GM21367 (cell line): ENCODE measurements around the gene TCF7L1.

ENCODE experiments used
- ATAC-seq: cut with Tn5 transposase; IDR thresholded peaks from one replicate; pipeline ENCODE4 v1.9.1; 2021; ENCODE audit not compliant: unreplicated experiment

The TCF7L1 gene

GRCh38 chr2:85248773-85249509 lies 115.7 kb downstream of the TCF7L1 start:
- no peak for ATAC-seq

DNA sequence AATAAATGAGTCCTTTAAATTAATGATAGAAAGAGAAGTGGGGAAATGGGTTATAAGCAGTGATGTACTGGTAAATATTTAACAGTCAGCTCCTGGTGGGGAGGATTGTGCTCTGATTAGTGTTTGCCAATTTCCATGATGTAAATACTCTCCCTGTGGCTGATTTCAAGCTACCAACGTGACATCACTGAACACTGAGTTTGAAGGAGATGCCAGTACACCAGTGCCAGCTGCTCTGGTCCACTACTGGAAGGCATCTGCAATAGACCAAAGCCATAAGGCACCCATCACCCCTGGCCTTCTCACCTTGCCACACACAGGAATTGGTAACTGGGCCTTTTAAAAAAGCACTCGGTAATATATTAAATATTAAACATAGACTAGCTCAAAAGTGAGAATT lies 116.9 kb downstream of the TCF7L1 start:
- ATAC-seq, result no peak

GRCh38 chr2:85251070-85251616 lies 118.0 kb downstream of the TCF7L1 start:
- no peak for ATAC-seq

DNA sequence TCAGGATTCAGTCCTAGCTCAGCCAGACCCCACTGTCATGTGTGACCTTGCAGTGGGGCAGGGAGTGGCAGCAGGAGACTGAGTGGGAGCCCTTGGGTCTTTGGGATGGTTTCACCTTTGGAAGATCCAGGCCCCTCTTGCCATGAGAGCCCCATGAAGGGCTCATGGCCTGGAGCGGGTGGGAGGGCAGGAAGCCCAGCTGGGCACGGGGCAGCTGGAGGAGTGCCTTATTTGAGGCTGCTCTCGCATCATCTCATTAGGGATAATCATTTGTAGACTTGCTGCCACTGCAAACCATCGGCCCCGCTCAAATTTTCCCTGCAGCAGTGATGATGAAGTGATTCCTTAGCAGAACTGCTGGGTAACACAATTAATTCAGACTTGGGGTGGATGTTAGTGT lies 120.7 kb downstream of the TCF7L1 start:
- ATAC-seq, result no peak

DNA sequence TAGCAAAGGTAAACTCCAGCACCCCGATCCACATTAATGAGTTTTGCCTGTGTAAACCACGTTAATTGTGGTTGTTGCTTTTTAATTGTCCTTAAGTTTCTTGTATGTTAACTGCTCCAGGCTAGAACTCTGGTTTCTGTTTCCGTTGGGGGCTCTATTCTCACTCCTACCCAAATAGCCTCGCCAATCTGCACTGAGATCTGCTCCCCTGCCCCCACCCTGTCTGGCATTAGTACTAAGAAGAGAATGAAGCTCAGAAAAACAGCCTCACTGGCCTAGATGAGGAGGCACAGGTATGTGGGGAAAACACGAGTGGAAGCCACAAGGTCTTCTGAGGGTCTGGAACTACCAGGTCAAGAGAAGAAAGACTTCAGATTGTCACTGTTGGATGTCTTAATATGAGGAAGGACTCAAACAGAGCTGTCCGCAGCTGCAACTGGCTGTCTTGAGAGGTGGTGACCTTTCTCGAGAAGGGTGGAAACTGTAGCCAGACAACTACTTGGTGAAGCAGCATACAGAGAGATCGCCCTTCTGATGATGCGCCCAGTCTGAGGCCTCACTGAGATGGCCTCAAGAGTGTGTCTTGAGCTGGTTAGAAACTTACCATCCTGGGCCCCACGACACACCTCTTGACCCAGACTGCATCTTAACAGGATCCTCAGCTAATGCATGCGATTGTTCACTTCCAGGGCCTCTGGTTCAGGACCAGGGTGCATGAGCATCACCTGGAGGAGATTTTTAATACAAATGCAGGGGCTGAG lies 121.5 kb downstream of the TCF7L1 start:
- no peak for ATAC-seq

DNA sequence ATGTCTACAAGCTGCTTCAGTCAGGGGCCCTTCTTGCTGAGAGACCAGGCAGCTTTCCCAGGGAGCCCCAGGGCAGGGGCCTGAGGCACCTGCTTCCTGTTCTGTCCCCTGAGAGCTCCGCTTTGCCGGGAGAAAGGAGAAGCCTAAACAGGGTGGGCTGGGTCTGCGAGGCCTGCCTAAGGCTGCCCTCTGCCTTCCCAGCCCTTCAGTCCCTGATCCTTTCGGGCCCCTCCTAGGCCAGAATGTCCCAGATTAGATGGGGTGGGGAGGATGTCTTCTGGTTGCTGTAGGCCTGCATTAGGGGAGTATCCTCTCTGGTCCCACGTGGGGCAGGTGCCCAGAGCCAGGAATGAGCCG lies 122.2 kb downstream of the TCF7L1 start:
- no peak for ATAC-seq

GRCh38 chr2:85255813-85256594 lies 122.8 kb downstream of the TCF7L1 start:
- ATAC-seq, result no peak

- no peak for ATAC-seq
Observed at GRCh38 chr2:85257359-85257969, 124.3 kb downstream of the TCF7L1 start.

GRCh38 chr2:85257970-85258605 lies 124.9 kb downstream of the TCF7L1 start:
- ATAC-seq, result no peak

DNA sequence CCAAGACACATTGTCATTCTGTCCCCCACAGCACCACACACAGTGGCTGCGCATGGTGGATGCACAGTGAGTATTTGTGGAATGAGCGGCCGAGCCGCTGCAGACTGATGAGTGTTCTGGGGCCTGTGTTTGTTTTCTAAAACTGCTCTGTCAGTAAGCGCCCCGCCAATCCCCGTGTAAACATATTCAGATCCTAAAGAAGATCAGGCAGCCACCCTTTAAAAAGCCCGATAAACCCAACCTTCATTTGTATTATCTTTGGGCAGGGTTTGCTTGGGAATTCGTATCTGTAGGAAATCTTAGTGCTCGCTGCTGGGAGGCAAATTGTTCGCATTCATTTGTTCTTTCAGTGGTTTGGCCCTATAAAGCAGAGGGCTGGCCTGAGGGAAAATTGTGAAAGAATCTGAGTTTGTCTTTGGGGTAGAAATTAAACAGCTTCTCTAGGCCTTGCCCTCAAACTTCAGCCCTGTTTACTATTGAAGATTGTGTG lies 126.0 kb downstream of the TCF7L1 start:
- ATAC-seq, result no peak

- no peak for ATAC-seq
Observed at GRCh38 chr2:85259879-85260278, 126.7 kb downstream of the TCF7L1 start.

DNA sequence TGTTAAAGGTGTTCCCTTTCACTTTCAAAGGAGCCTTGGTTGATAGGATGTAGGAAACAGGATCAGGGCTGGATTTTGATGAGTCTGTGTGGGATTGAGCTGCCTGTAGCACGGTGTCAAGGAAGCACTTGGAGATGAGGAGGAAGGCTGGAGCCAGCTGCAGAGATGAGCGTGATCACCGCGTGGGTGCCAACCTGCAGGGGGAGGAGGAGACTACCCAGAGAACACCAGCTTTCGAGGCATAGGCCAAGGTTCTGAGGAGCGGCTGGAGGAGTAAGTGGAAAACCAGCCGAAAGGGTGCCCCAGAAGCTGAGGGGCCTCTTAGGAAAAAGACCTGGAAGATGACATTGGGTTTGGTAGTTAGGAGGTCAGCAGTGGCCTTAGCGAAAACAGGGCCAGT lies 130.4 kb downstream of the TCF7L1 start:
- ATAC-seq, result no peak

DNA sequence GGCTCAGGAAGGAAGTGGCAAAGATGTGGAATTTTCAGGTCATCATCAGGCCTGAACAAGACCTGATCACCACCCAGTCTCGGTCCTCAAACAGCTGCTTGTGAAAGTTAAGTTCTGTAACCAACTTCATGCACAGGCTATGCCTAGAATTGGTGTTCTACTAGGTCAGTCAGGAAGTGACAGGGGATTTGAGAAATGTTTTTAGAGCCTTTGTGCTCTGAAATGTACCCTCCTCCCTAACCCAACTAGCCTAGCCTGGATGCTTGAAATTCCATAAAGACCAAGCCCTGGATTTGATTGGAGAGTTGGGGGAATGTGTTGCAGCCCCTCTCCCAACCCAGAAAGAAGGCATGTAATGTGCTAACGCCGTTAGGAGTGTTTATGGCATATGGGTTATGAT lies 131.3 kb downstream of the TCF7L1 start:
- ATAC-seq, result no peak

DNA sequence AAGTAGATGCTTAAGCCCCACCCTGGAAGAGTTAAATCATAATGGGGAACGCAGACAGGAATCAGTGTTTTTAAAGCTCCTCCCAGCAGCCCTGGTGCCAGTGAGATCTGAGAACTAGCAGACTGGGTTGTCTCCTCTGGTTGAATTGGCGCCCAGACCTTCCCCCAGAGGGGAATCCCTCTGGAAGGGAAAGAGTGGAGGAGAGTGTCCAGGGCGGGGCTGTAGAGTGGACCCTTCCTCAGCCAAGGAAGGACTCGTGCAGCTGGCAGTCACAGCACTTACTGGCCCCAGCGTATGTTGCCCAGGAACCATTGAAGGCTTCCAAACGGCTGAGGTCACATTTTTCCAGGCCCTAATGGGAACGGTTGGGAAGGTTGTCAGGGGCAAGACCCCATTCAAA lies 132.1 kb downstream of the TCF7L1 start:
- ATAC-seq, result no peak

DNA sequence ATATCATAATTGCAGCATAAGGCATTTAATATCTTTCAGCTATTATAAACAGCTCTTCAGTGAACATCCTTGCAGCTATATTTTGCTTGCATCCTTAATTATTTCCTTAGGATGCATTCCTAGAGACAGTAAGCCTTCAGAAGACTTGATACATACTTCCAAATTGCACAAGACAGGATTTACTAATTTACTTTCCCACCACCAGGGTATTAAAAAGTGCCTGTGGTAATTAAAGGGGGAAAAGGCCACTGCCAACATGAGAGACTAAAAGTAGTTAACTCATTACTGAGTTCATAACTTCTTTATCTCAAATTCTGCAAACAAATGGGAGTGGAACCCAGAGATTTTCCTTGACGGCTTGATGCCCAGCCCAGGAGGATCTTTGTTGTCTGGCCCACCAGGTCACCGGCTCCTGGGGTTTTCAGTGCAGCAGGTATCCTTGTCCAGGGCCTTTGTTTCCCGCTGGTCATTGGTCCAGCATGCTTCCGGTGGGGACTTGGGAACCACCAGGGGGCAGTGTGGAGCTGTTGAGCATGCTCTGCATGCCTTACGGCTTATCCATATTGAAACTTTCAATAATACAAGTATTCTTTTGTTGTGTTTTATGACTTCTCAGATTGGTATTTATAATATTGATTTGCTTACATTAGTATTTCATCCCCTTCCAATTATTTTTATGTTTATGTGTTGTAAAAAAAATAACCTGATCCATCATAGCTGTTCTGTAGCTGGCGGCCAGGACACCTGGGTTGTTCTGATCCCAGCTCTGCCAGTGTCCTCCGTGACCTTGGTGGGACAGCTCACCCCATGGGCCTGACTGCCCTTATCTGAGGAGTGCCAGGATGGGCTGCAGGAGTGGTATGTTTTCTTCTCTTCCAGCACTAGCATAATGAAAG lies 133.2 kb downstream of the TCF7L1 start:
- ATAC-seq, result peak; percentile 78

DNA sequence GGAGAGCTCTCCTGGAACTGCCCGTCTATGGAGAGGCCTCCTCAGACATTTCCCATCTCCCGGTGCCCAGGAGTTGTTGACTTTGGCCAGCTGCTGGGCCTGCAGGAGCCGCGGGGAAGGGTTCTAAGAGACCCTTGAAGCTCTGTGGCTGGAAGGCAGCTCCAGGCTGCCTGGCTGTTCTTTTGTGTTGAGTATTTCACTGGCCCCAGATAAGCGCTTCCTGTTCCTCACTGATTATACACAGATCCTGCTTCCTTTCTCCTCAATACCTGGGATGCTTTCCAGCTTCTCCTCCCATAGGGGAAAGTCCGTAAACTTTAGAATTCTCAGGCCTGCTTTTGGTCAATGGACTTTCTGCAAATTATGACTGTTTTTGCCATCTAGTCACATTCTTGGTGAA lies 136.8 kb downstream of the TCF7L1 start:
- no peak for ATAC-seq

DNA sequence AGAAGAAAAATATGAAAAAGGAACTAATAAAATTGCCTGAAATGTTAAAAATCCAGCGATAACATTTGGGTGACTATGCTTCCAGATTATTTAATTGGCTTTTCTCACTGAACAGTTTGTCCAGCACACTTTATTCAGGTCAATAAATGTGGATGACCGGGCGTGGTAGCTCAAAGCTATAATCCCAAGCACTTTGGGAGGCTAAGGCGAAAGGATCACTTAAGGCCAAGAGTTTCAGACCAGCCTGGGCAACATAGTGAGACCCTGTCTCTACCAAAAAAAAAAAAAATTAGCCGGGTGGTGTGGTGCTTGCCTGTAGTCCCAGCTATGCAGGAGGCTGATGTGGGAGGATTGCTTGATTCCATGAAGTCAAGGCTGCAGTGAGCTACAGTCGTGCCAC lies 139.2 kb downstream of the TCF7L1 start:
- ATAC-seq, result no peak

GRCh38 chr2:85273738-85274731 lies 140.8 kb downstream of the TCF7L1 start:
- no peak for ATAC-seq
